Bronchial epithelial cell (primary cell): ENCODE results near the gene INAFM1. TPM values are rescaled to one million over a fixed set of nuclear protein-coding genes. Genes with fewer than 3 reads are reported as not detected.
"Not testable (repeated sequence)": the region's sequence is repeated elsewhere in the genome, so short reads cannot be mapped to it uniquely, and the experiment has no call there.

Experiments
- DNase-seq: peaks from one replicate; pipeline ENCODE4 v3.0.0-alpha.2; 2010; ENCODE audit warnings: low read depth
- FAIRE-seq: peaks from 2 replicates; lab custom pipeline; 2011; peaks lifted over from hg19 to GRCh38; lab: Jason Lieb, UNC
- H3K27me3 ChIP-seq: 2 replicates; pipeline ENCODE4 v1.5.1; 2011; ENCODE audit warnings: low read length; ENCODE audit not compliant: control insufficient read depth, insufficient read depth
- H3K36me3 ChIP-seq: 2 replicates; pipeline ENCODE4 v1.5.1; 2011; ENCODE audit warnings: low read length; ENCODE audit not compliant: control insufficient read depth, insufficient read depth
- H3K4me3 ChIP-seq: 2 replicates; pipeline ENCODE4 v1.5.1; 2011; ENCODE audit warnings: mild to moderate bottlenecking, low read depth, low read length, control low read depth
- CTCF ChIP-seq: IDR thresholded peaks from 2 replicates; pipeline ENCODE4 v1.5.1; 2011; ENCODE audit warnings: mild to moderate bottlenecking, moderate library complexity, low read length, control low read depth, inconsistent platforms; ENCODE audit not compliant: insufficient read depth, severe bottlenecking
- total RNA-seq: library from RNA; depleted of rRNA; stranded (reverse); fragments of >200 nt; gene quantifications from 2 replicates; pipeline ENCODE4 v1.2.1, GENCODE V29; 2014

Gene INAFM1
- total RNA-seq, 1 donor from 2014 or later, result 0.53 TPM

- no peak for TF ChIP-seq CTCF
- DNase-seq, result no peak
- Histone ChIP-seq H3K4me3 (peak overlapping the region; percentile 61), H3K36me3 (peaks cover 21% of the 10 kb centered on the region), H3K27me3 (no peaks in the 10 kb centered on the region)
- FAIRE-seq, result no peak
Observed at GRCh38 chr19:47272448-47273312, 2.0 kb upstream of the INAFM1 start.

- FAIRE-seq (no peak), DNase-seq (peak; percentile 78)
- Histone ChIP-seq H3K27me3 (no peaks in the 10 kb centered on the region), H3K4me3 (peak overlapping the region; percentile 61), H3K36me3 (peaks cover 21% of the 10 kb centered on the region)
- TF ChIP-seq CTCF, result no peak
Observed at GRCh38 chr19:47273313-47274070, 1.2 kb upstream of the INAFM1 start.

GRCh38 chr19:47274891-47275761 is 441 bp downstream of the INAFM1 start:
- no peak for TF ChIP-seq CTCF
- FAIRE-seq, result no peak
- H3K27me3 ChIP-seq, result no peaks in the 10 kb centered on the region

GRCh38 chr19:47275791-47276461 is 1.2 kb downstream of the INAFM1 start:
- H3K4me3 ChIP-seq, result no peak overlapping the region
- no peak for FAIRE-seq
- TF ChIP-seq CTCF, result no peak

More at GRCh38 chr19:47274891-47275761, 441 bp downstream of the INAFM1 start:
- peak overlapping the region; percentile 38 for H3K4me3 ChIP-seq
- no peak for DNase-seq
- H3K36me3 ChIP-seq, result peaks cover 21% of the 10 kb centered on the region

GRCh38 chr19:47276513-47276912 is 1.8 kb downstream of the INAFM1 start:
- not testable (repeated sequence) for H3K27me3 ChIP-seq, H3K4me3 ChIP-seq, FAIRE-seq, DNase-seq
- H3K36me3 ChIP-seq, result peaks cover 10% of the 10 kb centered on the region

More at GRCh38 chr19:47275791-47276461, 1.2 kb downstream of the INAFM1 start:
- peaks cover 15% of the 10 kb centered on the region for H3K36me3 ChIP-seq
- DNase-seq, result no peak
- no peaks in the 10 kb centered on the region for H3K27me3 ChIP-seq
